ENCODE results near the gene C20orf204.

- no peak for TF ChIP-seq CTCF (IDR thresholded peaks at IDR 0.05)
- TF ChIP-seq POLR2A (IDR thresholded peaks at IDR 0.05) = no peak
Observed at GRCh38 chr20:64006490-64006889, 29.5 kb upstream of the C20orf204 start.

All from testis (tissue), 2 donors.